ACC112 (cell line): ENCODE data around the gene SIRT5.
A peak's percentile ranks its signal among the peaks of the same experiment; 100 is the strongest.

Experiments
- H2AFZ ChIP-seq: fragments of 200-600 bp; sonication (generic); one replicate; pipeline ENCODE4 v1.6.0; 2017; ENCODE audit warnings: antibody characterized with exemption, low read length; ENCODE audit not compliant: unreplicated experiment
- H3K27ac ChIP-seq: fragments of 200-600 bp; sonication (generic); 2 replicates; pipeline ENCODE4 v1.5.1; 2014; ENCODE audit warnings: low read depth, mild to moderate bottlenecking, antibody characterized with exemption, low read length, moderate library complexity
- H3K27me3 ChIP-seq: fragments of 200-600 bp; sonication (generic); 2 replicates; pipeline ENCODE4 v1.6.1; 2014; ENCODE audit warnings: mild to moderate bottlenecking, antibody characterized with exemption, low read length, moderate library complexity, mixed read lengths; ENCODE audit not compliant: insufficient read depth
- H3K36me3 ChIP-seq: fragments of 200-600 bp; sonication (generic); 2 replicates; pipeline ENCODE4 v1.6.1; 2016; ENCODE audit warnings: mild to moderate bottlenecking, antibody characterized with exemption, low read length, moderate library complexity, mixed read lengths; ENCODE audit not compliant: insufficient read depth
- H3K4me1 ChIP-seq: fragments of 200-600 bp; sonication (generic); one replicate; pipeline ENCODE4 v1.6.1; 2016; ENCODE audit warnings: low read length, mixed read lengths; ENCODE audit not compliant: insufficient read depth, unreplicated experiment, control insufficient read depth
- H3K4me3 ChIP-seq: fragments of 200-600 bp; sonication (generic); 2 replicates; pipeline ENCODE4 v1.5.1; 2014; ENCODE audit warnings: mild to moderate bottlenecking, low read depth, low read length
- H3K79me2 ChIP-seq: fragments of 200-600 bp; sonication (generic); one replicate; pipeline ENCODE4 v1.6.0; 2016; ENCODE audit warnings: low read length; ENCODE audit not compliant: control insufficient read depth, unreplicated experiment, insufficient read depth

SIRT5 gene

GRCh38 chr6:13572240-13572639, 2.2 kb upstream of the SIRT5 start:
- H2AFZ ChIP-seq, result no peak overlapping the region
- H3K4me1 ChIP-seq, result peaks cover 10% of the 10 kb centered on the region
- H3K27ac ChIP-seq, result no peak overlapping the region
- peaks cover 11% of the 10 kb centered on the region; the same call in 1 of the 2 replicates for H3K27me3 ChIP-seq
- H3K79me2 ChIP-seq, result peaks cover 9% of the 10 kb centered on the region
- H3K4me3 ChIP-seq, result no peak overlapping the region
- H3K36me3 ChIP-seq, result no peaks in the 10 kb centered on the region

- Histone ChIP-seq H3K4me3 (peak overlapping the region; percentile 88), H3K79me2 (peaks cover 9% of the 10 kb centered on the region), H3K27me3 (peaks cover 6% of the 10 kb centered on the region; the same call in 1 of the 2 replicates), H2AFZ (peak overlapping the region; percentile 34), H3K36me3 (no peaks in the 10 kb centered on the region), H3K27ac (no peak overlapping the region), H3K4me1 (peaks cover 10% of the 10 kb centered on the region)
Measured at GRCh38 chr6:13572951-13573654, 1.3 kb upstream of the SIRT5 start.

GRCh38 chr6:13573669-13574110, 711 bp upstream of the SIRT5 start:
- Histone ChIP-seq H3K36me3 (no peaks in the 10 kb centered on the region), H3K79me2 (peaks cover 9% of the 10 kb centered on the region), H2AFZ (peak overlapping the region; percentile 34), H3K4me3 (peak overlapping the region; percentile 88), H3K27ac (peak overlapping the region; percentile 39; the same call in 1 of the 2 replicates), H3K4me1 (peaks cover 10% of the 10 kb centered on the region), H3K27me3 (no peaks in the 10 kb centered on the region; the same call in 1 of the 2 replicates)

- peak overlapping the region; percentile 88 for H3K4me3 ChIP-seq
- H3K79me2 ChIP-seq, result peaks cover 9% of the 10 kb centered on the region
- peaks cover 10% of the 10 kb centered on the region for H3K4me1 ChIP-seq
- no peaks in the 10 kb centered on the region; the same call in 1 of the 2 replicates for H3K27me3 ChIP-seq
- H2AFZ ChIP-seq, result peak overlapping the region; percentile 87
- H3K36me3 ChIP-seq, result no peaks in the 10 kb centered on the region
- peak overlapping the region; percentile 56 for H3K27ac ChIP-seq
Measured at GRCh38 chr6:13574149-13574570, 241 bp upstream of the SIRT5 start.

GRCh38 chr6:13575377-13575775, 975 bp downstream of the SIRT5 start:
- no peak overlapping the region for H2AFZ ChIP-seq
- H3K36me3 ChIP-seq, result no peaks in the 10 kb centered on the region
- peaks cover 9% of the 10 kb centered on the region for H3K79me2 ChIP-seq
- peak overlapping the region; percentile 88 for H3K4me3 ChIP-seq
- H3K4me1 ChIP-seq, result peaks cover 10% of the 10 kb centered on the region
- H3K27me3 ChIP-seq, result no peaks in the 10 kb centered on the region
- peak overlapping the region; percentile 56; the same call in 1 of the 2 replicates for H3K27ac ChIP-seq

GRCh38 chr6:13576017-13576416, 1.6 kb downstream of the SIRT5 start:
- Histone ChIP-seq H3K27ac (no peak overlapping the region), H3K36me3 (peaks cover 2% of the 10 kb centered on the region; the same call in 1 of the 2 replicates), H2AFZ (no peak overlapping the region), H3K79me2 (peaks cover 9% of the 10 kb centered on the region), H3K4me1 (peaks cover 10% of the 10 kb centered on the region), H3K4me3 (no peak overlapping the region), H3K27me3 (no peaks in the 10 kb centered on the region)

- Histone ChIP-seq H3K36me3 (peaks cover 8% of the 10 kb centered on the region; the same call in 1 of the 2 replicates), H3K27me3 (no peaks in the 10 kb centered on the region), H3K4me1 (peaks cover 10% of the 10 kb centered on the region), H2AFZ (no peak overlapping the region), H3K27ac (no peak overlapping the region), H3K79me2 (peaks cover 9% of the 10 kb centered on the region), H3K4me3 (no peak overlapping the region)
Measured at GRCh38 chr6:13577926-13578325, 3.5 kb downstream of the SIRT5 start.

GRCh38 chr6:13579911-13580310, 5.5 kb downstream of the SIRT5 start:
- peaks cover 9% of the 10 kb centered on the region for H3K79me2 ChIP-seq
- H2AFZ ChIP-seq, result no peak overlapping the region
- no peak overlapping the region for H3K4me3 ChIP-seq
- no peak overlapping the region for H3K27ac ChIP-seq
- H3K4me1 ChIP-seq, result peaks cover 5% of the 10 kb centered on the region
- H3K36me3 ChIP-seq, result peaks cover 8% of the 10 kb centered on the region; the same call in 1 of the 2 replicates
- H3K27me3 ChIP-seq, result no peaks in the 10 kb centered on the region

GRCh38 chr6:13581700-13582229, 7.4 kb downstream of the SIRT5 start:
- peaks cover 8% of the 10 kb centered on the region; the same call in 1 of the 2 replicates for H3K36me3 ChIP-seq
- H3K79me2 ChIP-seq, result peaks cover 1% of the 10 kb centered on the region
- no peaks in the 10 kb centered on the region for H3K4me1 ChIP-seq
- H2AFZ ChIP-seq, result no peak overlapping the region
- H3K27ac ChIP-seq, result no peak overlapping the region
- H3K4me3 ChIP-seq, result no peak overlapping the region
- no peaks in the 10 kb centered on the region for H3K27me3 ChIP-seq

GRCh38 chr6:13586603-13587542, 12.5 kb downstream of the SIRT5 start:
- no peak overlapping the region for H2AFZ ChIP-seq
- no peak overlapping the region for H3K4me3 ChIP-seq
- peaks cover 11% of the 10 kb centered on the region; the same call in 1 of the 2 replicates for H3K36me3 ChIP-seq
- H3K79me2 ChIP-seq, result no peaks in the 10 kb centered on the region
- no peaks in the 10 kb centered on the region for H3K4me1 ChIP-seq
- H3K27ac ChIP-seq, result no peak overlapping the region
- no peaks in the 10 kb centered on the region for H3K27me3 ChIP-seq
